Measurements from ENCODE around the gene PRKN. TPM values are rescaled to one million over a fixed set of nuclear protein-coding genes. Genes with fewer than 3 reads are reported as not detected.

The PRKN gene
- total RNA-seq, 4 donors from 2014 or later, result 9.6 to 17.0 (median 11.6) TPM

- TF ChIP-seq CTCF (IDR thresholded peaks at IDR 0.05; ENCODE audit: low read depth), result no peak
These were observed 23.8 kb upstream of the PRKN start for GRCh38 chr6:162751211-162751859.

- no peak for TF ChIP-seq CTCF (IDR thresholded peaks at IDR 0.05; ENCODE audit: low read depth)
These were observed 23.2 kb upstream of the PRKN start for GRCh38 chr6:162750776-162751175.

GRCh38 chr6:162736961-162737360 is 9.4 kb upstream of the PRKN start:
- TF ChIP-seq CTCF (IDR thresholded peaks at IDR 0.05; ENCODE audit: low read depth), result no peak

- TF ChIP-seq CTCF (IDR thresholded peaks at IDR 0.05; ENCODE audit: low read depth), result no peak
These were observed 5.9 kb upstream of the PRKN start for GRCh38 chr6:162733489-162733888.

GRCh38 chr6:162730502-162730901 is 2.9 kb upstream of the PRKN start:
- TF ChIP-seq CTCF (IDR thresholded peaks at IDR 0.05; ENCODE audit: low read depth), result no peak

- no peak for TF ChIP-seq CTCF (IDR thresholded peaks at IDR 0.05; ENCODE audit: low read depth)
These were observed 1.1 kb upstream of the PRKN start for GRCh38 chr6:162728706-162729105.

GRCh38 chr6:162728197-162728596 is 631 bp upstream of the PRKN start:
- no peak for TF ChIP-seq CTCF (IDR thresholded peaks at IDR 0.05; ENCODE audit: low read depth)
